ENCODE results near the gene ZNF821. TPM values are rescaled to one million over a fixed set of nuclear protein-coding genes. Genes with fewer than 3 reads are reported as not detected.
"Not testable (repeated sequence)": the region's sequence is repeated elsewhere in the genome, so short reads cannot be mapped to it uniquely, and the experiment has no call there.

The ZNF821 gene
- total RNA-seq, 4 donors from 2014 or later: 4.0 to 19.4 (median 8.1) TPM

- in situ Hi-C loops (cut with MboI; ENCODE audit: low sequenced_read_pairs in 4 of 4): no loop called here
- Histone ChIP-seq H3K27me3 (no peaks in the 10 kb centered on the region), H3K9me3 (no peaks in the 10 kb centered on the region), H3K36me3 (peaks cover 0 to 13% of the 10 kb centered on the region in 2 donors), H3K4me1 (no peaks in the 10 kb centered on the region), H3K27ac (no peak overlapping the region), H3K4me3 (no peak overlapping the region)
- intact Hi-C loops (cut with DNase I; ENCODE audit: low total_unique reads): no loop called here
- ATAC-seq (no peak), DNase-seq (no peak)
- no peak for TF ChIP-seq POLR2A (IDR thresholded peaks at IDR 0.05)
- TF ChIP-seq CTCF (IDR thresholded peaks at IDR 0.05 in 4 of 5, conservative IDR thresholded peaks at IDR 0.05 in 1 of 5): no peak
These were observed 10.8 kb downstream of the ZNF821 start for GRCh38 chr16:71873199-71873598.

GRCh38 chr16:71870818-71871217 is 13.2 kb downstream of the ZNF821 start:
- H3K4me3 ChIP-seq: no peak overlapping the region
- no peaks in the 10 kb centered on the region for H3K27me3 ChIP-seq
- ATAC-seq (no peak), DNase-seq (no peak)
- no peak overlapping the region for H3K27ac ChIP-seq
- intact Hi-C loops (cut with DNase I; ENCODE audit: low total_unique reads): no loop called here
- peaks cover 0 to 6% of the 10 kb centered on the region in 2 donors for H3K36me3 ChIP-seq
- TF ChIP-seq CTCF (IDR thresholded peaks at IDR 0.05 in 4 of 5, conservative IDR thresholded peaks at IDR 0.05 in 1 of 5): no peak
- no peak for TF ChIP-seq POLR2A (IDR thresholded peaks at IDR 0.05)
- H3K9me3 ChIP-seq: no peaks in the 10 kb centered on the region
- in situ Hi-C loops (cut with MboI; ENCODE audit: low sequenced_read_pairs in 4 of 4): no loop called here
- no peaks in the 10 kb centered on the region for H3K4me1 ChIP-seq

GRCh38 chr16:71869089-71869488 is 14.9 kb downstream of the ZNF821 start:
- intact Hi-C loops (cut with DNase I; ENCODE audit: low total_unique reads) (no loop called here), in situ Hi-C loops (cut with MboI; ENCODE audit: low sequenced_read_pairs in 4 of 4) (no loop called here)
- Histone ChIP-seq H3K27me3 (no peaks in the 10 kb centered on the region), H3K4me1 (no peaks in the 10 kb centered on the region), H3K9me3 (no peaks in the 10 kb centered on the region), H3K4me3 (no peak overlapping the region), H3K36me3 (peaks cover 0 to 6% of the 10 kb centered on the region in 2 donors), H3K27ac (no peak overlapping the region)
- no peak for DNase-seq
- TF ChIP-seq POLR2A (IDR thresholded peaks at IDR 0.05): no peak
- TF ChIP-seq CTCF (IDR thresholded peaks at IDR 0.05 in 4 of 5, conservative IDR thresholded peaks at IDR 0.05 in 1 of 5): no peak
- no peak for ATAC-seq

GRCh38 chr16:71867939-71868338 is 16.0 kb downstream of the ZNF821 start:
- no peak for ATAC-seq
- Histone ChIP-seq H3K4me1 (no peaks in the 10 kb centered on the region), H3K9me3 (no peaks in the 10 kb centered on the region), H3K27ac (no peak overlapping the region), H3K4me3 (no peak overlapping the region), H3K27me3 (no peaks in the 10 kb centered on the region), H3K36me3 (peaks cover 0 to 12% of the 10 kb centered on the region in 2 donors)
- in situ Hi-C loops (cut with MboI; ENCODE audit: low sequenced_read_pairs in 4 of 4) (no loop called here), intact Hi-C loops (cut with DNase I; ENCODE audit: low total_unique reads) (no loop called here)
- DNase-seq: no peak
- no peak for TF ChIP-seq POLR2A (IDR thresholded peaks at IDR 0.05)
- TF ChIP-seq CTCF (IDR thresholded peaks at IDR 0.05 in 4 of 5, conservative IDR thresholded peaks at IDR 0.05 in 1 of 5): no peak

GRCh38 chr16:71867175-71867574 is 16.8 kb downstream of the ZNF821 start:
- in situ Hi-C loops (cut with MboI; ENCODE audit: low sequenced_read_pairs in 4 of 4); DNase-seq; H3K27ac ChIP-seq; intact Hi-C loops (cut with DNase I; ENCODE audit: low total_unique reads); ATAC-seq; H3K27me3 ChIP-seq; H3K4me1 ChIP-seq; H3K4me3 ChIP-seq; H3K9me3 ChIP-seq: not testable (repeated sequence)
- H3K36me3 ChIP-seq: peaks cover 0 to 12% of the 10 kb centered on the region in 2 donors
